Inflammatory macrophage (primary cell): ENCODE results near the gene ADGRL3.
A peak's percentile ranks its signal among the peaks of the same experiment; 100 is the strongest.
"Not testable (repeated sequence)": the region's sequence is repeated elsewhere in the genome, so short reads cannot be mapped to it uniquely, and the experiment has no call there.

Experiments
- DNase-seq, 2 donors: peaks; one replicate each; pipeline ENCODE4 v3.0.0-alpha.2; 2020 to 2022

Gene ADGRL3

DNA sequence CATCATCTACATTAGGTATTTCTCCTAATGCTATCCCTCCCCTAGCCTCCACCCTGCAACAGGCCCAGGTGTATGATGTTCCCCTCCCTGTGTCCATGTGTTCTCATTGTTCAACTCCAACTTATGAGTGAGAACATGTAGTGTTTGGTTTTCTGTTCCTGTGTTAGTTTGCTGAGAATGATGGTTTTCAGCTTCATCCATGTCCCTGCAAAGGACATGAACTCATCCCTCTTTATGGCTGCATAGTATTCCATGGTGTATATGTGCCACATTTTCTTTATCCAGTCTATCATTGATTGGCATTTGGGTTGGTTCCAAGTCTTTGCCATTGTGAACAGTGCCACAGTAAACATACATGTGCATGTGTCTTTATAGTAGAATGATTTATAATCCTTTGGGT, 7.0 kb downstream of the ADGRL3 start:
- not testable (repeated sequence) for DNase-seq

GRCh38 chr4:61210186-61210939, 10.2 kb downstream of the ADGRL3 start:
- no peak for DNase-seq

DNA sequence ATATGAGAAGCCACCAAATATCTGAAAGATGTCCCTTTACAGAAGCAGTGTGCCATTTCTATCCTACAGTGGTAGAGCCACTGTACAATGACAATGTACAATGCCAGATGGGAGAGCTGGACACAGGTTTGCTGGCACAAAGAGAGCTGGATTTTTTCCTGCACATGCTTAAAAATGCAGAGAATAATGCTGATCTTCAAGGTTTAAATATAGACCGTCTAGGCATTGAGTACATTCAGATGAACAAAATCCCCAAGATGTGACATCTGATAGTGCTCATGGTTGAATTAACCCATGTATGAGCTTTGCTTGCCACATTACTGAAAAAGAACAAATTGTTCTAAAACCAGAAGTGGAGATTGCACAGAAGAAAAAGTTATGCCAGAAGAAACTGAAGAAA, 11.7 kb downstream of the ADGRL3 start:
- DNase-seq: no peak

GRCh38 chr4:61212788-61213187, 12.7 kb downstream of the ADGRL3 start:
- DNase-seq: no peak

- DNase-seq: no peak
Observed at GRCh38 chr4:61214680-61215079, 14.6 kb downstream of the ADGRL3 start.

GRCh38 chr4:61217222-61217621, 17.1 kb downstream of the ADGRL3 start:
- no peak for DNase-seq

DNA sequence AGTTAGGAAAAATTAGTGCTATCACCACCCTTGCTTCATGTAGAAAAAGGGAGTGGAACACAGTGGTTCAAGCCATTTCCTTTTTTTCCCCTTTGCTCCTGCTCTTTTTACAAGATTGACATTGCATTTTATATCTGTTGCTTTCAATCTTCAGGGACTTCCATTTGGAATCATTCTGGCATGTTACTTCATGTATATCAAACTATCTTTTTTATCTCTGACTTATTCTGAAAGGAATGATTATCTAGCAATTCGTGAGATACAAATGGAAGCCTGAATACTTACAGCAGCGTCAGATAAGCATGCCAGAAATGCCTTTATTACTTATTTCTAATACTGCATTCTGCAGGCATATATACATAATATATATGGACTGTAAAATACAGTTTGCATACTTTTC, 20.4 kb downstream of the ADGRL3 start:
- no peak for DNase-seq

GRCh38 chr4:61223385-61223784, 23.3 kb downstream of the ADGRL3 start:
- no peak for DNase-seq

- DNase-seq: no peak
Observed at GRCh38 chr4:61224573-61224972, 24.4 kb downstream of the ADGRL3 start.

DNA sequence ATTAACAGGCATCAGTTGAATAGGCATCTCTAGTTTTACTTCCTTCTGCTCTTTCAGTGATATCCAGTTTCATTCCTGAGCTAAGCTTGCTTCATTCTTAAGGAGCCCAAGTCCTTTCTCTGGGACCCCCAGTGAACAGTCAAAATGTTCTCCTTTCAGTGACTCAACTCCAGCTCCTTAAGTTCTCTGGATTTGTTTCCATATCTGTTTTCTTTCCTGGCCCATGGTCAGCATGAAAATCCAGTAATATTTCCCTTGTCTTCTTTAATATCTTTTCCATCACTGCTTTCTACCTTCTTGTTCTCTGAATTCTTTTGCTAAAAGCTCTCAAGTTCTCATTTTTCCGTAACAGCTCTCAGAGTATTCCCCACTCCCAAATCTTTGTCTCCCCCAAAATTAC, 25.5 kb downstream of the ADGRL3 start:
- DNase-seq: no peak

DNA sequence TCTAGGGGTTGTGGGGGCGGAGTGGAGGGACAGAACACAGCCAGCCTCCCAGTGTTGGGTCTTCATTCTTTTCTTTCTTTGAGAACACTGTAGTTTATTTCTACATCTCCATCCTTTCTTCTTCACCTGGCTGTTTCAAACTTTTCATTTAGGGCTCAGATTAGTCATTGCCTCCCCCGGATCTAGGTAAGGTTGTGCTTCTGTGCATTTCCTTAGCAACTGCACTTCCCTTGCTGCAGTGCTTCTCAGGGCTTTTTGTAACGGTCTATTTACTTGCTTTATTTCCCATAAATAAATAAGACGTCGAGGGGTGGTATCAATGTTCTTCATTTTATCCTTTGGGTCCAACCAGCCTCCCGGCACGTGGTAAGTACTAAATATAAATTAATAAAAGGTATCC, 31.3 kb downstream of the ADGRL3 start:
- no peak for DNase-seq

DNA sequence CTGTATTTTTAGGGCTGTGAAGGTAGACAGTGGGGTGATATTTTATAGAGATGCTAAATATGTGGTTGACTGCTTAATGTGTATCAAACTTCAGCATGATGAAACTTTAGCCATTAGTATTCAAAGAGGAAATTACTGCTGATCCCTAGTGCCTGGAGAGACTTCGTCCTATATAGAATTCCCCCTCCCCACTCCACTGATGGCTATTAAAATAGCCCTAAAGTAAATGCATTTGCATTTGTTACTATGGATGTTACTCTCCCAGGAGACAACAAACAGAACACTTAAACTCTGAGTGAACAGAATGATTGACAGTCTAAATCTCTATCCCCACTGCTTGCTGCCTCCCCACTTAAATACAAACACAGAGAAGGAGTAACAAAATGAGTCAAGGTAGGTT, 39.1 kb downstream of the ADGRL3 start:
- DNase-seq: no peak

GRCh38 chr4:61243962-61244361, 43.8 kb downstream of the ADGRL3 start:
- no peak for DNase-seq

- DNase-seq: no peak
Observed at GRCh38 chr4:61245069-61245714, 45.1 kb downstream of the ADGRL3 start.

DNA sequence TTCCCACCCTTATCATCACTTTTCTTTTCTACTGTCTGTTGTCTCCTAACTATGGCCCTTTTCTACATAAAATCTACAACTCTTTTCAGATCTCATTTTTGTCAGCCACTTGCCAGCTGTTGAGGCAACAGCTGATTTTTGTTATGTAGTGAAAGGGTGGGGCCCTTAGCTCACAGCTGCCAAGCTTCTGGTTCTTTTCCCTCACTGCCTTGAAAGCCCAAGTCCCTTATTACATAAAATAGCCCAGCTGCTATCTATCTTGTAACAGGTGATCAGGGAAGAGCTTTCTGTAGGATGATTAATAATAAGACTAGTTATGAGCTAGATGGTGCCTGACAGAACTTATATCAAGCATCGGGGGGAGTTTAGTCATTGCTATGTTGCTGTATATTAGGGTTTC, 45.9 kb downstream of the ADGRL3 start:
- DNase-seq: no peak

DNA sequence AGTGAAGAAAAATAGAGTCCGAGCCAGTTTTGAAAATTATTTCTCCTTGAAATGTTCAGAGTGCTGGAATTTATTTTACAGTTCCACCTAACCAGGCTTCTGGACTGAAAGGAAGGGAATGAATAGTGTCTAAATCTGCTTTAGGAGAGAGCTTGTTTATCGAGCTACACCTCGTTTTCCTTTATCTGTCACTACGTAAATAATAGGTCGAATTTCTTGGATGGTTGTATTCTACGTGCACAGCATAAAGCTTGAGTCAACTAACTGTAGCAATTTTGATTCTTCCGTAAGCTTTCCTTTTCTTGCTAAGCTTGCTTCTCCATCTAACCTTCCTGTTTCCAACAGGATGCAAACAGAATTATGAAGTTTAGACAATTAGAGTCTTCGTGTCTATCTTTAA, 48.6 kb downstream of the ADGRL3 start:
- no peak for DNase-seq

DNA sequence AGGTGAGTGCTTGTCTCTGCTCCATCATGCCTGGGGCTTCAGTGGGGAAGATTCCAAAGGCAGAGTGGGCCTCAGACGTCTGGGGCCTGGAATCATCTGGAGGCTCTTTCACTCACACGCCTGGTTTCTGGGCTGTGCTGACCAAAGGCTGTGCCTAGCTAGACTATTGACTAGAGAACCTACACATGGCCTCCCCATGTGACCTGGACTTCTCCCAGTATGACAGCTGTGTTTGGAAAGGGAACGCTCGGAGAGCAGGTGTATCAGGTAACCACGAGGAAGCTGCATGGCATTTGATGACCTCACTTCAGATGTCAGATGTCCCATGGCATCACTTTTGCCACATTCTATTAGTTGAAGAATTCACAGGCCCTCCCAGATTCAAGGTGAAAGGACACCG, 51.0 kb downstream of the ADGRL3 start:
- no peak for DNase-seq

- DNase-seq: no peak
Observed at GRCh38 chr4:61254406-61254805, 54.3 kb downstream of the ADGRL3 start.

- DNase-seq: peak in 1 of 2 donors; percentile 0
Observed at GRCh38 chr4:61273233-61273632, 73.1 kb downstream of the ADGRL3 start.

DNA sequence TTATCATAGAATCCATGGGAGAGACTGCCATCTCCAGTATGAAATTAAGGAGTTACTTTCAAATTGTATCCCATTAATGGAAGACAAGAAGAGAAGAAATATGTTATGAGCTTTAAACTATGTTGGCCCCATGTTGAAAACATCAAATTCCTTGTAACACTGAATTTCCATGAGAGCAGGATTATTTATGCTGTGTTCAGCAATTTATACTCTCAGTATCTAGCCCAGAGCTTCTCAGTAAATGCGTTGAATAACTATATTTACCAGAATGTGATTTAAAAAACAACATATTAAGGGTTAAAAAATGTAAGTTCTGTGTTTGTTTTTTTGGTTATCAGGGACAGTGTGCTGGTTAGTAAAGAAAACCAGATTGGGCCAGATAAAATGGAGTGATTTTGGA, 74.2 kb downstream of the ADGRL3 start:
- DNase-seq: no peak

DNA sequence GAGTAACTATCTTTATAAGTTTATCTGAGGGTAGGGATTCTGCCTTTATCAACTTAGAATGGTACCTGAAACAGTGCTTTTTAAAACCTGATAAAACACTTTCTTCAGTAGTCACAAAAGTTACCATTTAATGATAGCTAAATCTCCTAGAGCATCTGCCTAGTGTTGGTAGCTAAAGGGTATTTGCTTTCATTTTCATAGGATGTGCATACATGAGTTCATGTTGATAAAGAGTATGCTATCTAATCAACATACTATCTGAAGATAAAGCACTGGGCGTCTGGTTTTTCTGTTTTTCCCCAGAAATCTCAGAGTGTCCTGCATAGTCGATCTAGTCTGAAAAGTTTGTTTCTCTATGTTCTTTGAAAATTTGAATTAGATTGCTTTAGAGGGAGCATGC, 75.1 kb downstream of the ADGRL3 start:
- no peak for DNase-seq

GRCh38 chr4:61276029-61276428, 75.9 kb downstream of the ADGRL3 start:
- no peak for DNase-seq

DNA sequence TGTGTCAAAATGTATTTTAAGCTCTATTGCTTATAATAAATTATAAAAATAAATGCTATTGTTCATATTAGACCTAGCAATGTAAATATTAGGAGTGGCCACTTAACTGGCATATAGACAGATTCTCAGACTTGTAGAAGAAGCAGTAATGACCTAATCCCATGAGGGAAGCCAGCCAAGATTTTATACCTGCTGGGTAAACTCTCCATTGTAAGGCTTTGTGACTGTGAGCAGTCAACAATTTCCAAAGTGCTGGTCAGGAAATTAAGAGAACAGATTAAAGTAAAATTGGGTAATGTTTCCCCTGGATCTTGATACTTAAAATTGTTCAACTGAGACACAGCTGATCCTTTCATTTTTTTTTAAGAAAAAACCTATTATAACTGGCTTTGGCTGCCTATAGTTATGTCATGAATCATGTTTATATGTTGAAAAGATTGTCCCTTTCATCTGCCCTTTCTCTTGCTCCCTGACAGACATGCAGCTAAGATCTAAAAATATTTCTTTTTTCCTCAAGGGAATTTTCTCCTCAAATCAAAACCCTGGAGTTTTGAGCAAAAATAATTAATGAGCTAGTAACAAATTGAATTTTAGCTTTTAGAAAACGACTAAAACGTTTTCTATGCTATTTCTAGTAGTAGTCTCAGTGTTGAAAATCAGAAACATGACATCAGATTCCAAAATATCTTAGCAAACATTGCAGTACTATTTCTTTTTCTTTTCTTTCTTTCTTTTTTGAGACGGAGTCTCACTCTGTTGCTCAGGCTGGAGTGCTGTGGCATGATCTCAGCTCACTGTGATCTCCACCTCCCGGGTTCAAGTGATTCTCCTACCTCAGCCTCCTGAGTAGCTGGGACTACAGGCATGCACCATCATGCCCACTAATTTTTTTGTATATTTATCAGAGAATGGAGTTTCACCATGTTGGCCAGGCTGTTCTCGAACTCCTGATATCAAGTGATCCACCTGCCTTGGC, 77.9 kb downstream of the ADGRL3 start:
- no peak for DNase-seq
